Type B pancreatic cell (in vitro differentiated cells): ENCODE results near the gene COX19. TPM values are rescaled to one million over a fixed set of nuclear protein-coding genes. Genes with fewer than 3 reads are reported as not detected.
A peak's percentile ranks its signal among the peaks of the same experiment; 100 is the strongest.
"Not testable (repeated sequence)": the region's sequence is repeated elsewhere in the genome, so short reads cannot be mapped to it uniquely, and the experiment has no call there.

Experiments
- DNase-seq: peaks from one replicate; pipeline ENCODE4 v3.0.0; 2021; ENCODE audit warnings: mixed read lengths; ENCODE audit not compliant: unreplicated experiment; ENCODE audit errors: extremely low spot score
- H3K27ac Mint-ChIP-seq: 2 replicates; pipeline ENCODE4 v1.8.0; 2021; ENCODE audit warnings: mild to moderate bottlenecking, mixed read lengths
- H3K27me3 Mint-ChIP-seq: 2 replicates; pipeline ENCODE4 v1.8.0; 2021; ENCODE audit warnings: mixed read lengths
- H3K36me3 Mint-ChIP-seq: 2 replicates; pipeline ENCODE4 v1.8.0; 2021; ENCODE audit warnings: mixed read lengths
- H3K4me1 Mint-ChIP-seq: one replicate; pipeline ENCODE4 v1.8.0; 2021; ENCODE audit warnings: mixed read lengths; ENCODE audit not compliant: unreplicated experiment
- H3K4me3 Mint-ChIP-seq: 2 replicates; pipeline ENCODE4 v1.8.0; 2021; ENCODE audit warnings: mild to moderate bottlenecking, mixed read lengths
- H3K9me3 Mint-ChIP-seq: 2 replicates; pipeline ENCODE4 v1.8.0; 2021; ENCODE audit warnings: mixed read lengths
- CTCF ChIP-seq: fragments of 200-600 bp; sonication (generic); conservative IDR thresholded peaks from 2 replicates; pipeline ENCODE4 v1.5.0; 2021; ENCODE audit warnings: antibody characterized with exemption, mild to moderate bottlenecking
- total RNA-seq: library from RNA; stranded (reverse); gene quantifications from 2 replicates; pipeline ENCODE4 v1.2.1, GENCODE V29; 2021; ENCODE audit warnings: low replicate concordance

COX19 gene
- total RNA-seq, 1 donor from 2014 or later, result 15.4 TPM

- no peak for TF ChIP-seq CTCF
- no peak overlapping the region for H3K27ac Mint-ChIP-seq
- no peaks in the 10 kb centered on the region for H3K9me3 Mint-ChIP-seq
- H3K4me1 Mint-ChIP-seq, result no peaks in the 10 kb centered on the region
- H3K4me3 Mint-ChIP-seq, result no peak overlapping the region
- peaks cover 3% of the 10 kb centered on the region for H3K27me3 Mint-ChIP-seq
- no peaks in the 10 kb centered on the region for H3K36me3 Mint-ChIP-seq
- no peak for DNase-seq
Observed at GRCh38 chr7:947391-948210, 27.7 kb downstream of the COX19 start.

- H3K9me3 Mint-ChIP-seq, result peaks cover 5% of the 10 kb centered on the region
- H3K27me3 Mint-ChIP-seq, result peaks cover 8% of the 10 kb centered on the region
- TF ChIP-seq CTCF, result no peak
- no peak overlapping the region for H3K27ac Mint-ChIP-seq
- no peaks in the 10 kb centered on the region for H3K4me1 Mint-ChIP-seq
- no peak for DNase-seq
- H3K4me3 Mint-ChIP-seq, result no peak overlapping the region
- no peaks in the 10 kb centered on the region for H3K36me3 Mint-ChIP-seq
Observed at GRCh38 chr7:946256-946996, 28.9 kb downstream of the COX19 start.

GRCh38 chr7:945556-946255 is 29.6 kb downstream of the COX19 start:
- Mint-ChIP-seq H3K27me3 (peaks cover 14% of the 10 kb centered on the region), H3K27ac (no peak overlapping the region), H3K36me3 (no peaks in the 10 kb centered on the region), H3K4me3 (no peak overlapping the region), H3K9me3 (peaks cover 6% of the 10 kb centered on the region), H3K4me1 (no peaks in the 10 kb centered on the region)
- DNase-seq, result no peak
- no peak for TF ChIP-seq CTCF

GRCh38 chr7:945147-945555 is 30.2 kb downstream of the COX19 start:
- Mint-ChIP-seq H3K36me3 (no peaks in the 10 kb centered on the region), H3K27ac (peak overlapping the region; percentile 26), H3K9me3 (peaks cover 6% of the 10 kb centered on the region), H3K4me1 (no peaks in the 10 kb centered on the region), H3K27me3 (peaks cover 19% of the 10 kb centered on the region), H3K4me3 (no peak overlapping the region)
- DNase-seq, result no peak
- TF ChIP-seq CTCF, result no peak

- H3K9me3 Mint-ChIP-seq, result peaks cover 6% of the 10 kb centered on the region
- peak overlapping the region; percentile 26 for H3K27ac Mint-ChIP-seq
- H3K4me3 Mint-ChIP-seq, result peak overlapping the region; percentile 34
- H3K36me3 Mint-ChIP-seq, result no peaks in the 10 kb centered on the region
- H3K27me3 Mint-ChIP-seq, result peaks cover 23% of the 10 kb centered on the region
- no peak for DNase-seq
- no peaks in the 10 kb centered on the region for H3K4me1 Mint-ChIP-seq
- TF ChIP-seq CTCF, result no peak
Observed at GRCh38 chr7:944744-945143, 30.6 kb downstream of the COX19 start.

GRCh38 chr7:943793-944192 is 31.6 kb downstream of the COX19 start:
- H3K36me3 Mint-ChIP-seq, H3K27ac Mint-ChIP-seq, DNase-seq, H3K4me3 Mint-ChIP-seq, H3K9me3 Mint-ChIP-seq, H3K4me1 Mint-ChIP-seq: not testable (repeated sequence)
- peaks cover 23% of the 10 kb centered on the region for H3K27me3 Mint-ChIP-seq
